Measurements from ENCODE around the gene DPP6.

DNA sequence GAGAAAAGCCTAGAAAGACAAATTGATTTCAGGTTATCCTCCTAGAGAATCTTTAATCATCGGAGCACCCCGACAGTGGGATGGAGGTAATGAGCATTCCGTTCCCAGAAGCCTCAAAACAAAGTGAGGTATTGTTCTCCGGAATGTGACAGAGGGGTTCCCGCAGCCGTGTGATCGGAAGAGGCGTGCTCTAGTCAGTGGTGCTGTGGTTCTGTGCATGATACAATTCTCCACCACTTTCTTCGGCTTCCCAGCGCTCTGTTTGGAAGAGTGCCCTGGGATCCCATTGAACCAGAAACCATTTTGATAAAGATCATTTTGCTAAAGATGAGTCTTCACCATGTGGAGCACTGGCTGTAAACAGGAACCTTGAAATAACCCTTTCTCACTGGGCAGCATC is 516.1 kb downstream of the DPP6 start:
- TF ChIP-seq CTCF (IDR thresholded peaks at IDR 0.05; ENCODE audit: low read depth, low read length) (no peak), POLR2A (IDR thresholded peaks at IDR 0.05; ENCODE audit: extremely low read depth, insufficient read length) (no peak)
